ENCODE measurements around the gene ADGRV1. TPM values are rescaled to one million over a fixed set of nuclear protein-coding genes. Genes with fewer than 3 reads are reported as not detected.
"Not testable (repeated sequence)": the region's sequence is repeated elsewhere in the genome, so short reads cannot be mapped to it uniquely, and the experiment has no call there.

ADGRV1 gene
- total and polyA plus RNA-seq, 4 donors, result 0.36 to 0.64 (median 0.50) TPM

- Histone ChIP-seq H3K27me3 (ENCODE audit: control insufficient read depth in 1 of 2, insufficient read depth in 2 of 2, low read length in 1 of 2) (no peaks in the 10 kb centered on the region), H3K36me3 (ENCODE audit: control insufficient read depth in 1 of 2, insufficient read depth in 2 of 2, low read length in 1 of 2) (no peaks in the 10 kb centered on the region), H3K4me1 (ENCODE audit: control insufficient read depth in 1 of 2, insufficient read depth in 2 of 2, low read length in 2 of 2) (no peaks in the 10 kb centered on the region), H3K27ac (ENCODE audit: low read depth in 1 of 2, low read length in 2 of 2) (no peak overlapping the region), H3K4me3 (ENCODE audit: low read length in 2 of 2) (no peak overlapping the region), H3K9me3 (ENCODE audit: control insufficient read depth, low read length) (no peaks in the 10 kb centered on the region)
- ATAC-seq (ENCODE audit: low FRiP score) (no peak), DNase-seq (no peak)
- intact Hi-C loops (cut with DNase I), result loop anchor here in 1 of 2 donors (10.0 kb wide), 1 partner anchor 63 kb away; no protein-coding TSS in a partner anchor
- 80 to 84% methylated on average over 6 of the region's 6 CpGs for WGBS, 2 donors
These were observed 219.4 kb downstream of the ADGRV1 start for GRCh38 chr5:90777959-90778358.

- H3K4me3 ChIP-seq (ENCODE audit: low read length in 2 of 2), result no peak overlapping the region
- no peak overlapping the region for H3K27ac ChIP-seq (ENCODE audit: low read depth in 1 of 2, low read length in 2 of 2)
- no peaks in the 10 kb centered on the region for H3K36me3 ChIP-seq (ENCODE audit: control insufficient read depth in 1 of 2, insufficient read depth in 2 of 2, low read length in 1 of 2)
- H3K27me3 ChIP-seq (ENCODE audit: control insufficient read depth in 1 of 2, insufficient read depth in 2 of 2, low read length in 1 of 2), result no peaks in the 10 kb centered on the region
- peak; percentile 65 to 79 for DNase-seq
- no peaks in the 10 kb centered on the region for H3K4me1 ChIP-seq (ENCODE audit: control insufficient read depth in 1 of 2, insufficient read depth in 2 of 2, low read length in 2 of 2)
- peaks cover under 1% of the 10 kb centered on the region for H3K9me3 ChIP-seq (ENCODE audit: control insufficient read depth, low read length)
- intact Hi-C loops (cut with DNase I), result loop anchor here (5.0 kb wide), 2 partner anchors 341 to 346 kb away; no protein-coding TSS in a partner anchor
- peak; percentile 84 for ATAC-seq (ENCODE audit: low FRiP score)
- 23 to 26% methylated on average over 4 of the region's 4 CpGs for WGBS, 2 donors
These were observed 225.1 kb downstream of the ADGRV1 start for GRCh38 chr5:90783460-90784333.

- intact Hi-C loops (cut with DNase I), result no loop called here
- H3K27ac ChIP-seq (ENCODE audit: low read depth in 1 of 2, low read length in 2 of 2), result no peak overlapping the region
- DNase-seq, result no peak
- WGBS, 2 donors, result 61 to 62% methylated on average over 4 of the region's 4 CpGs
- no peaks in the 10 kb centered on the region for H3K4me1 ChIP-seq (ENCODE audit: control insufficient read depth in 1 of 2, insufficient read depth in 2 of 2, low read length in 2 of 2)
- H3K4me3 ChIP-seq (ENCODE audit: low read length in 2 of 2), result no peak overlapping the region
- no peaks in the 10 kb centered on the region for H3K27me3 ChIP-seq (ENCODE audit: control insufficient read depth in 1 of 2, insufficient read depth in 2 of 2, low read length in 1 of 2)
- peak; percentile 15 for ATAC-seq (ENCODE audit: low FRiP score)
- peaks cover 2% of the 10 kb centered on the region for H3K9me3 ChIP-seq (ENCODE audit: control insufficient read depth, low read length)
- no peaks in the 10 kb centered on the region for H3K36me3 ChIP-seq (ENCODE audit: control insufficient read depth in 1 of 2, insufficient read depth in 2 of 2, low read length in 1 of 2)
These were observed 228.2 kb downstream of the ADGRV1 start for GRCh38 chr5:90786756-90787155.

GRCh38 chr5:90792725-90793124, 234.1 kb downstream of the ADGRV1 start:
- Histone ChIP-seq H3K4me1 (ENCODE audit: control insufficient read depth in 1 of 2, insufficient read depth in 2 of 2, low read length in 2 of 2) (no peaks in the 10 kb centered on the region), H3K36me3 (ENCODE audit: control insufficient read depth in 1 of 2, insufficient read depth in 2 of 2, low read length in 1 of 2) (no peaks in the 10 kb centered on the region), H3K9me3 (ENCODE audit: control insufficient read depth, low read length) (peaks cover 2% of the 10 kb centered on the region), H3K27ac (ENCODE audit: low read depth in 1 of 2, low read length in 2 of 2) (no peak overlapping the region), H3K4me3 (ENCODE audit: low read length in 2 of 2) (no peak overlapping the region), H3K27me3 (ENCODE audit: control insufficient read depth in 1 of 2, insufficient read depth in 2 of 2, low read length in 1 of 2) (no peaks in the 10 kb centered on the region)
- 45 to 55% methylated on average over 3 of the region's 3 CpGs for WGBS, 2 donors
- DNase-seq, result no peak
- intact Hi-C loops (cut with DNase I), result no loop called here
- no peak for ATAC-seq (ENCODE audit: low FRiP score)

GRCh38 chr5:90793183-90793582, 234.6 kb downstream of the ADGRV1 start:
- H3K27me3 ChIP-seq (ENCODE audit: control insufficient read depth in 1 of 2, insufficient read depth in 2 of 2, low read length in 1 of 2), result no peaks in the 10 kb centered on the region
- WGBS, 2 donors, result 16 to 31% methylated on average over 2 of the region's 2 CpGs
- DNase-seq (no peak), ATAC-seq (ENCODE audit: low FRiP score) (no peak)
- H3K4me3 ChIP-seq (ENCODE audit: low read length in 2 of 2), result no peak overlapping the region
- intact Hi-C loops (cut with DNase I), result no loop called here
- no peak overlapping the region for H3K27ac ChIP-seq (ENCODE audit: low read depth in 1 of 2, low read length in 2 of 2)
- H3K9me3 ChIP-seq (ENCODE audit: control insufficient read depth, low read length), result peaks cover 2% of the 10 kb centered on the region
- H3K4me1 ChIP-seq (ENCODE audit: control insufficient read depth in 1 of 2, insufficient read depth in 2 of 2, low read length in 2 of 2), result no peaks in the 10 kb centered on the region
- H3K36me3 ChIP-seq (ENCODE audit: control insufficient read depth in 1 of 2, insufficient read depth in 2 of 2, low read length in 1 of 2), result no peaks in the 10 kb centered on the region

GRCh38 chr5:90796919-90797318, 238.3 kb downstream of the ADGRV1 start:
- H3K9me3 ChIP-seq (ENCODE audit: control insufficient read depth, low read length); H3K4me3 ChIP-seq (ENCODE audit: low read length in 2 of 2); ATAC-seq (ENCODE audit: low FRiP score); intact Hi-C loops (cut with DNase I); H3K36me3 ChIP-seq (ENCODE audit: control insufficient read depth in 1 of 2, insufficient read depth in 2 of 2, low read length in 1 of 2); DNase-seq; H3K27ac ChIP-seq (ENCODE audit: low read depth in 1 of 2, low read length in 2 of 2); H3K27me3 ChIP-seq (ENCODE audit: control insufficient read depth in 1 of 2, insufficient read depth in 2 of 2, low read length in 1 of 2); H3K4me1 ChIP-seq (ENCODE audit: control insufficient read depth in 1 of 2, insufficient read depth in 2 of 2, low read length in 2 of 2): not testable (repeated sequence)
- 94 to 98% methylated on average over 2 of the region's 2 CpGs for WGBS, 2 donors

GRCh38 chr5:90800082-90800481, 241.5 kb downstream of the ADGRV1 start:
- H3K4me1 ChIP-seq (ENCODE audit: control insufficient read depth in 1 of 2, insufficient read depth in 2 of 2, low read length in 2 of 2); H3K4me3 ChIP-seq (ENCODE audit: low read length in 2 of 2); H3K27me3 ChIP-seq (ENCODE audit: control insufficient read depth in 1 of 2, insufficient read depth in 2 of 2, low read length in 1 of 2); H3K36me3 ChIP-seq (ENCODE audit: control insufficient read depth in 1 of 2, insufficient read depth in 2 of 2, low read length in 1 of 2); H3K9me3 ChIP-seq (ENCODE audit: control insufficient read depth, low read length); intact Hi-C loops (cut with DNase I); ATAC-seq (ENCODE audit: low FRiP score); H3K27ac ChIP-seq (ENCODE audit: low read depth in 1 of 2, low read length in 2 of 2); DNase-seq: not testable (repeated sequence)
- WGBS, 2 donors, result 88 to 95% methylated on average over 1 of the region's 1 CpG

- H3K36me3 ChIP-seq (ENCODE audit: control insufficient read depth in 1 of 2, insufficient read depth in 2 of 2, low read length in 1 of 2); intact Hi-C loops (cut with DNase I); H3K27me3 ChIP-seq (ENCODE audit: control insufficient read depth in 1 of 2, insufficient read depth in 2 of 2, low read length in 1 of 2); DNase-seq; H3K4me3 ChIP-seq (ENCODE audit: low read length in 2 of 2); H3K27ac ChIP-seq (ENCODE audit: low read depth in 1 of 2, low read length in 2 of 2); H3K4me1 ChIP-seq (ENCODE audit: control insufficient read depth in 1 of 2, insufficient read depth in 2 of 2, low read length in 2 of 2); ATAC-seq (ENCODE audit: low FRiP score); H3K9me3 ChIP-seq (ENCODE audit: control insufficient read depth, low read length): not testable (repeated sequence)
- WGBS, 2 donors, result 82 to 83% methylated on average over 3 of the region's 3 CpGs
These were observed 241.9 kb downstream of the ADGRV1 start for GRCh38 chr5:90800515-90800914.

Data from aorta (tissue), 5 donors.